HEK293 (cell line): ENCODE data around the gene PLS3.

ENCODE experiments used
- CTCF ChIA-PET: fragments of 350-600 bp; formaldehyde crosslinking; extraction: SDS; loops from one replicate; lab custom pipeline; 2021; ENCODE audit warnings: antibody characterized with exemption; lab: Yijun Ruan, JAX
- POLR2A ChIA-PET: fragments of 300-600 bp; formaldehyde crosslinking; extraction: SDS; loops from one replicate; lab custom pipeline; 2020; ENCODE audit warnings: antibody characterized with exemption, inconsistent platforms; lab: Yijun Ruan, JAX
- H3K27ac ChIP-seq: fragments of 200-500 bp; sonication (Bioruptor generic); 2 replicates; pipeline ENCODE4 v1.5.1; 2014; ENCODE audit warnings: low read depth, low read length, control low read depth, inconsistent platforms; ENCODE audit errors: extremely low read depth
- H3K36me3 ChIP-seq, 2 experiments: fragments of 200-500 bp in 1 of 2; sonication (Bioruptor generic) in 1 of 2; 1 replicate in 1 of 2; 2 replicates in 1 of 2; pipeline ENCODE4 v1.5.1; 2014 to 2017; ENCODE audit warnings: inconsistent platforms in 2 of 2, low read length in 2 of 2; ENCODE audit not compliant: control insufficient read depth in 2 of 2, insufficient read depth in 1 of 2
- H3K4me1 ChIP-seq: fragments of 200-500 bp; sonication (Bioruptor generic); 2 replicates; pipeline ENCODE4 v1.5.1; 2014; ENCODE audit warnings: mild to moderate bottlenecking, low read length, inconsistent platforms; ENCODE audit not compliant: control insufficient read depth, insufficient read depth
- H3K4me3 ChIP-seq: 2 replicates; pipeline ENCODE4 v1.5.1; 2011; ENCODE audit warnings: low read depth, mild to moderate bottlenecking, control low read depth, low read length, moderate library complexity
- H3K9me3 ChIP-seq: fragments of 200-500 bp; sonication (Bioruptor generic); 2 replicates; pipeline ENCODE4 v1.5.1; 2014; ENCODE audit warnings: low read depth, low read length, inconsistent platforms; ENCODE audit not compliant: control insufficient read depth, insufficient read depth
- EGR2 ChIP-seq: fragments of 450-650 bp; formaldehyde crosslinking; IDR thresholded peaks from 2 replicates; pipeline ENCODE4 v1.5.1; 2016; ENCODE audit warnings: low read depth, missing biosample characterization, missing genetic modification characterization
- OSR2 ChIP-seq: fragments of 450-650 bp; formaldehyde crosslinking; IDR thresholded peaks from 2 replicates; pipeline ENCODE4 v1.5.1; 2016; ENCODE audit warnings: missing biosample characterization, missing genetic modification characterization
- PRDM6 ChIP-seq: fragments of 450-650 bp; formaldehyde crosslinking; IDR thresholded peaks from 2 replicates; pipeline ENCODE4 v1.5.1; 2017; ENCODE audit warnings: missing biosample characterization, missing genetic modification characterization
- WT1 ChIP-seq: fragments of 450-650 bp; formaldehyde crosslinking; IDR thresholded peaks from 2 replicates; pipeline ENCODE4 v1.5.1; 2016; ENCODE audit warnings: missing biosample characterization, missing genetic modification characterization
- ZNF133 ChIP-seq: fragments of 450-650 bp; formaldehyde crosslinking; IDR thresholded peaks from 2 replicates; pipeline ENCODE4 v1.5.1; 2016; ENCODE audit warnings: missing biosample characterization, missing genetic modification characterization
- ZNF354C ChIP-seq: fragments of 450-650 bp; formaldehyde crosslinking; IDR thresholded peaks from 2 replicates; pipeline ENCODE4 v1.5.1; 2016; ENCODE audit warnings: missing biosample characterization, missing genetic modification characterization, low read depth, borderline replicate concordance
- ZNF398 ChIP-seq: fragments of 450-650 bp; formaldehyde crosslinking; IDR thresholded peaks from 2 replicates; pipeline ENCODE4 v1.5.1; 2017; ENCODE audit warnings: missing biosample characterization, missing genetic modification characterization
- ZNF548 ChIP-seq: fragments of 450-650 bp; formaldehyde crosslinking; IDR thresholded peaks from 2 replicates; pipeline ENCODE4 v1.5.1; 2016; ENCODE audit warnings: missing biosample characterization, missing genetic modification characterization
- ZNF660 ChIP-seq: fragments of 450-650 bp; IDR thresholded peaks from 2 replicates; pipeline ENCODE4 v1.5.1; 2018; ENCODE audit warnings: missing biosample characterization, mild to moderate bottlenecking, missing genetic modification characterization
- ZNF837 ChIP-seq: fragments of 450-650 bp; formaldehyde crosslinking; IDR thresholded peaks from 2 replicates; pipeline ENCODE4 v1.5.1; 2016; ENCODE audit warnings: missing biosample characterization, missing genetic modification characterization
- ZSCAN5A ChIP-seq: fragments of 450-650 bp; formaldehyde crosslinking; IDR thresholded peaks from 2 replicates; pipeline ENCODE4 v1.5.1; 2016; ENCODE audit warnings: missing biosample characterization, missing genetic modification characterization
- TF ChIP-seq, protein P1 (sequence below): fragments of 450-650 bp; formaldehyde crosslinking; IDR thresholded peaks from 2 replicates; pipeline ENCODE4 v1.5.1; 2016; ENCODE audit warnings: missing biosample characterization, missing genetic modification characterization
- TF ChIP-seq, protein P2 (sequence below): fragments of 450-650 bp; formaldehyde crosslinking; IDR thresholded peaks from 2 replicates; pipeline ENCODE4 v1.5.1; 2017; ENCODE audit warnings: missing biosample characterization, missing genetic modification characterization

The PLS3 gene

DNA sequence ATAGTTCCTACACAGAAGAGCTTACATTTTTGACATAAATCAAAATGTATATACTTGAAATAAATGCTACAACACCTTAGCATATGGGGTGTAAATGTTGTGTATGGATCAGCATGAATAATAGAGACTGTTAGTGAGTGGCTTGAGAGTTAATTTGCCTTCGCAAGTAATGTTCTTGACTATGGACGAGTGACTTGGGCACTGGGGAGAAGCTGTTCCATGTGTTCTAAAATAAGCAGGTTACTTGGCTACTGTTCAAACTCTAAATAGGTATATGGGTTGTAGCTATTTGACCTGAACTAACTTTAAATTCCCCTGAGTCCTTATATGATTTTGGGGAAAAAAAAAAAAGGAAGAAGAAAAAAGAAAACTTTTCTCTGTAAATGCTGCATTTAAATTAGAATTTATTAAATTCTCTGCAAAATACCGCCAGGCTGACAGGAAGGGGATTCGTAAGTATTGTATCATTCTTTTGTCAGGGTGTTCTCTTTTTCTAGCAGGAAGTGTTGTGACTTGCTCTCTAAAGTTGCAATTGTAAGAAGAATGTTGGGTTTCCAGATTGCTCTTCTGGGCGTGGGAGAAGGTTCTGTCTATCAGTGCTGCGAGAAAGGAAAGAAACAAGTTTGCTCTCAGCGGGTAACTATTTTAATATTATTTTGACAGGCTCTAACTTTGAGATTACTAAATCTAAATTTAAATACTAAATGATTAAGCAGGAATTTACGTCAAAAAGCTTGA, 32.2 kb downstream of the PLS3 start:
- peaks cover 6 to 7% of the 10 kb centered on the region in 2 experiments for H3K36me3 ChIP-seq
- POLR2A ChIA-PET = interaction anchor here (1.2 kb wide), 1 partner anchor 11 kb away, joined by 5 read pairs; no protein-coding TSS in a partner anchor
- H3K9me3 ChIP-seq = no peaks in the 10 kb centered on the region
- H3K4me1 ChIP-seq = peaks cover 11% of the 10 kb centered on the region
- H3K4me3 ChIP-seq = no peak overlapping the region
- CTCF ChIA-PET = interaction anchor here (0.6 to 2.6 kb wide), 5 partner anchors 9 to 386 kb away, joined by 3 to 13 read pairs (median 4); no protein-coding TSS in a partner anchor
- TF ChIP-seq ZSCAN5A (tag by site-specific recombination) = no peak
- TF ChIP-seq PRDM6 = 0 out of 2 replicates have a peak, but pooled peaks have one; percentile 24
- H3K27ac ChIP-seq = no peak overlapping the region

- ChIA-PET POLR2A (interaction anchor here (1.6 kb wide), 1 partner anchor 34 kb away, joined by 3 read pairs; the partner anchor contains the start of gene PLS3), CTCF (interaction anchor here (0.9 to 2.1 kb wide), 2 partner anchors 12 to 48 kb away, joined by 3 to 7 read pairs; no protein-coding TSS in a partner anchor)
- H3K4me3 ChIP-seq = no peak overlapping the region
- H3K4me1 ChIP-seq = peaks cover 11% of the 10 kb centered on the region
- H3K9me3 ChIP-seq = no peaks in the 10 kb centered on the region
- H3K27ac ChIP-seq = no peak overlapping the region
- H3K36me3 ChIP-seq = peaks cover 6 to 7% of the 10 kb centered on the region in 2 experiments
- TF ChIP-seq, protein P1, sequence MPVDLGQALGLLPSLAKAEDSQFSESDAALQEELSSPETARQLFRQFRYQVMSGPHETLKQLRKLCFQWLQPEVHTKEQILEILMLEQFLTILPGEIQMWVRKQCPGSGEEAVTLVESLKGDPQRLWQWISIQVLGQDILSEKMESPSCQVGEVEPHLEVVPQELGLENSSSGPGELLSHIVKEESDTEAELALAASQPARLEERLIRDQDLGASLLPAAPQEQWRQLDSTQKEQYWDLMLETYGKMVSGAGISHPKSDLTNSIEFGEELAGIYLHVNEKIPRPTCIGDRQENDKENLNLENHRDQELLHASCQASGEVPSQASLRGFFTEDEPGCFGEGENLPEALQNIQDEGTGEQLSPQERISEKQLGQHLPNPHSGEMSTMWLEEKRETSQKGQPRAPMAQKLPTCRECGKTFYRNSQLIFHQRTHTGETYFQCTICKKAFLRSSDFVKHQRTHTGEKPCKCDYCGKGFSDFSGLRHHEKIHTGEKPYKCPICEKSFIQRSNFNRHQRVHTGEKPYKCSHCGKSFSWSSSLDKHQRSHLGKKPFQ (tag by site-specific recombination) = no peak
- TF ChIP-seq, protein P2, sequence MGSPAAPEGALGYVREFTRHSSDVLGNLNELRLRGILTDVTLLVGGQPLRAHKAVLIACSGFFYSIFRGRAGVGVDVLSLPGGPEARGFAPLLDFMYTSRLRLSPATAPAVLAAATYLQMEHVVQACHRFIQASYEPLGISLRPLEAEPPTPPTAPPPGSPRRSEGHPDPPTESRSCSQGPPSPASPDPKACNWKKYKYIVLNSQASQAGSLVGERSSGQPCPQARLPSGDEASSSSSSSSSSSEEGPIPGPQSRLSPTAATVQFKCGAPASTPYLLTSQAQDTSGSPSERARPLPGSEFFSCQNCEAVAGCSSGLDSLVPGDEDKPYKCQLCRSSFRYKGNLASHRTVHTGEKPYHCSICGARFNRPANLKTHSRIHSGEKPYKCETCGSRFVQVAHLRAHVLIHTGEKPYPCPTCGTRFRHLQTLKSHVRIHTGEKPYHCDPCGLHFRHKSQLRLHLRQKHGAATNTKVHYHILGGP = no peak
- TF ChIP-seq ZNF837 (no peak), WT1 (no peak), ZNF548 (no peak), ZNF398 (no peak), ZNF354C (tag by site-specific recombination) (no peak), EGR2 (tag by site-specific recombination) (no peak), ZNF660 (no peak), ZNF133 (no peak), OSR2 (tag by site-specific recombination) (no peak)
Measured at GRCh38 chrX:115595049-115595448, 34.1 kb downstream of the PLS3 start.
